Cardiac fibroblast (primary cell): ENCODE results near the gene LMX1B.

ENCODE experiments used
- DNase-seq, 2 donors: peaks; one replicate each; pipeline versions ENCODE4 v3.0.0 to v3.0.0-alpha.2; 2010; ENCODE audit warnings: low read depth in 2 of 2
- H3K4me3 ChIP-seq, 2 donors: replicated peaks in 1 of 2; 1 replicate in 1 of 2; 2 replicates in 1 of 2; pipeline ENCODE4 v1.5.1; 2011; ENCODE audit warnings: low read depth in 2 of 2, low read length in 2 of 2, mild to moderate bottlenecking in 2 of 2, moderate library complexity in 1 of 2
- CTCF ChIP-seq: IDR thresholded peaks from one replicate; pipeline ENCODE4 v1.5.1; 2011; ENCODE audit warnings: low read depth, mild to moderate bottlenecking, low read length, inconsistent platforms

The LMX1B gene

GRCh38 chr9:126694206-126695081 is 80.7 kb downstream of the LMX1B start:
- no peak for DNase-seq

GRCh38 chr9:126695186-126695585 is 81.5 kb downstream of the LMX1B start:
- no peak for TF ChIP-seq CTCF
- H3K4me3 ChIP-seq: no peak overlapping the region
- DNase-seq: no peak

More at GRCh38 chr9:126694206-126695081, 80.7 kb downstream of the LMX1B start:
- H3K4me3 ChIP-seq: no peak overlapping the region
- no peak for TF ChIP-seq CTCF

GRCh38 chr9:126695701-126696400 is 82.1 kb downstream of the LMX1B start:
- TF ChIP-seq CTCF: no peak
- DNase-seq: no peak
- no peak overlapping the region for H3K4me3 ChIP-seq

- no peak for TF ChIP-seq CTCF
- no peak for DNase-seq
- H3K4me3 ChIP-seq: no peak overlapping the region
Observed at GRCh38 chr9:126696401-126697145, 82.8 kb downstream of the LMX1B start.

- no peak overlapping the region for H3K4me3 ChIP-seq
- TF ChIP-seq CTCF: no peak
- DNase-seq: no peak
Observed at GRCh38 chr9:126697330-126697729, 83.6 kb downstream of the LMX1B start.

- H3K4me3 ChIP-seq: no peak overlapping the region
- no peak for TF ChIP-seq CTCF
- DNase-seq: no peak
Observed at GRCh38 chr9:126698251-126698650, 84.5 kb downstream of the LMX1B start.
